GM21825 (cell line): Measurements from ENCODE around the gene CREB3.

Experiments
- ATAC-seq: cut with Tn5 transposase; IDR thresholded peaks from one replicate; pipeline ENCODE4 v1.9.1; 2021; ENCODE audit warnings: mild to moderate bottlenecking, moderate library complexity; ENCODE audit not compliant: unreplicated experiment

Gene CREB3

GRCh38 chr9:35732185-35732799, at the start of gene CREB3, which contains the start of gene TLN1:
TSS of gene CREB3 (plus strand) at chr9:35732666. CDS start at chr9:35732773, 107 bp downstream.
TSS of gene TLN1 (minus strand) at chr9:35732195. CDS start at chr9:35725694, 6,501 bp downstream.
- ATAC-seq: peak; percentile 78

DNA sequence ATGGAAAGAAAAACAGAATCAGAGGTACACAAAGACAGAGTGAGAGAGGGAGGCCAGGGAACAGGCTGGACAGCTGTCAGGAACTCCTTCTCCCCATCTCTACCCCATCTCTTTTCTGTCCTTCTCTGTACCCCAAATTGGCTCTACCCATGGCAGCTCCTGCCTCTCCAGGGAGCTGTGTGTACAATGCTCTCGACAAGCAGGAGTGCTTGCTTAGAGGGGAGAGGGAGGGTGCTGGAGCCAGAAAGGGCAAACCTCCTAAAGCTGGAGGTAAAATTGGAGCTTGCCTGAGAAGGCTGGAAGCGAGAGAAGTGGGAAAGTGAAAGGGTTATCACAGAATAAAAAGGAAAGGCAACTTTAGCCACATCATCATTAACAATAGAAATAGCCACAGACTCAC, 49.1 kb upstream of the CREB3 start:
- no peak for ATAC-seq

DNA sequence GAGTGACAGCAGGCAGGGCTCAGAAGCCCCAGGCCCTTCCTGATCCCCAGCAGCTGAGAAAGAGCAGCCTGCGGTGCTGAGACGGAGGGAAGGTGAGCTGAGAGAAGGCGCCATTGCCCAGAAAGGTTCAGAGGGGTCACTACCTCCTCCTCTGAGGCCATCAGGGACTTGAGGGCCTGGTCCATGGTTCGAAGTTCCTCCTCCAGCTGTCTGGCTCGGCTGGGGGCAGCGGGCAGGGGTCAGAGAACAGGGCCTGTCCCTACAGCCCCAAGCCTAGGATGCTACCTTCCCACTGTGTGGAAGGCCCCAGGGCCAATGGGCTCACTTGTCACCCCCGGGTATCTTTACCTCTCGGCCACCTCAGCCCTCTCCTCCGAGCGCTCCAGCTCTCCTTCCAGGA, 47.5 kb upstream of the CREB3 start:
- no peak for ATAC-seq

DNA sequence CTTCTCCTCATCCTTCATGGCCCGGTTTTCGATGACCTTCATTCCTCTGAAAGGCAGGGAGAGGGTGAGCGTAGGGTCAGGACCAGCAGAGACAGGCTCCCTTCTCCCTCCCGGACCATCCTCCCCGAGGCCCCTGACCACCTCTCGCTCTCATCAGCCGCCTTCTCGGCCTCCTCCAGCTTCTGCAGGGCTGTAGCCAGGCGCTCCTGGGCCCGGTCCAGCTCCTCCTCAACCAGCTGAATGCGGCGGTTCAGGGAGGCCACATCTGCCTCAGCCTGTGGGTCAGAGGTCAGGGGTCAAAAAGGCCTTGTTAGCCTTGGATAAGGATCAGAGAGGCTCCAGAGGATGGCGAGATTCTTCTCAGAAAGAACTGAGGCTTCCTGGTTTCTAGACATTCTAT, 47.0 kb upstream of the CREB3 start:
- ATAC-seq: no peak

GRCh38 chr9:35686222-35687203, 46.0 kb upstream of the CREB3 start:
- ATAC-seq: no peak

DNA sequence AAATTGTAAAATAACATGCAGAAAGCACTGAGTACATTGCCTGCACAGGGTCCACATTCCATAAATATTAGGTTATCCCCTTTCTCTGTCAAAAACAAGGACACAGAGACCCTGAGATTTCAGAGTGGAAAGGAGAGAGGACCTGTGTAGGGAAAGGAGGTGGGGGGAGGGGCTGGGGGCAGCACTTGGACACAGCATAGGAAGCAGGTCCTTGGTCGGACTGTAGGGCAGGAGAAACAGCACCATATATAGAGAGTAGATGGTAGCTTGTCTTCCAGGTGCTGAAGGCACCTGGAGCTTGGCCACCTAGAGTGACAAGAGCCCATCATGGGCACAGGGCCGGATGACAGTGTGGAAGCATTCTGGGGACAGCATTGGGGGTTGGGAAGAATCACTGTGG, 45.2 kb upstream of the CREB3 start:
- ATAC-seq: no peak

- ATAC-seq: no peak
These were observed 44.4 kb upstream of the CREB3 start for GRCh38 chr9:35687972-35688557.

DNA sequence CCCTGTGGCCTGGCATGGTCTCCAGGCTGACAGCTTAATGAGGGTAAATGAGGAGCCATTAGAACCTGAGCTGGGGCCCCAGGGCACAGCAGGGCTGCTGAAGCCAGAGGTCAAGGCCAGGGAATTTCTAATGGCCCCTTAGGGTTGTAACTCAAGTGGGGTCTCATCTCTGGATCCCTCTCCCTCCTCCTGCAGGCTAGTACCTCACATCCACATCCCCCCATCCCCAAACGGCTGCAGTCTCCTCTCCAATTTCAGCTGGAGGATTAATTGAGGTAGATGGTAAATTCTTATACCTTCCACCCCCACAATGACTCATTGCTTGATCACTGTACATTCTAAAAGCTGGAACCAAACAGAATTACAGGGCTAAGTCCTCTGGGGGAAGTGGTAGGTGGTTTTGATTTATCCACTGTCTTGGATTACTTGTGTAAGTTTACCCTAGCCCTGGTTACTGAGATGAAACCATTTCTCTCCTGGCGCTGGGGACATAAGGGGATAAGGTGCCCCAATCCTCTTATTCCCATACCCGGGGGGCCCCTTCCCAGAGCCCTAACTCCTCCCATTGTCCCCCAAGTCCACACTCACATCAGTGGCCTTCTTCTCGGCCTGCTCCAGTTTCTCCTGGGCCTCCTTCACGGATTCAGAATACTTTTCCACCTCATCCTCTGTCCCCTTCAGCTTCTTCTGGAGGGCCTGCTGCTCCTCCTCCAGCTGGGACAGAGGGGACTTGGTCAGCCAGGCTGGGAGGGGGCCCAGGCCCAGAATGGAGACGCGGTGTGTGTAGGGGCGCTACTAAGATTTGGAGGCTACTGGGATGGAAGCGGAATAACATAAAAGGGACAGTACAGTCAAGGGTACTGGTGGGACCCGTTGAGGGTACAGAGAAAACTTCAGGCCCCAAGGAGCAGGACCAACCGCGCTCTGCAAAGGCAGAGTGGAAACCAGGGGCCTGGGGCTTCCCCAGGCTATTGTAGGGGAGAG, 43.6 kb upstream of the CREB3 start:
- no peak for ATAC-seq

DNA sequence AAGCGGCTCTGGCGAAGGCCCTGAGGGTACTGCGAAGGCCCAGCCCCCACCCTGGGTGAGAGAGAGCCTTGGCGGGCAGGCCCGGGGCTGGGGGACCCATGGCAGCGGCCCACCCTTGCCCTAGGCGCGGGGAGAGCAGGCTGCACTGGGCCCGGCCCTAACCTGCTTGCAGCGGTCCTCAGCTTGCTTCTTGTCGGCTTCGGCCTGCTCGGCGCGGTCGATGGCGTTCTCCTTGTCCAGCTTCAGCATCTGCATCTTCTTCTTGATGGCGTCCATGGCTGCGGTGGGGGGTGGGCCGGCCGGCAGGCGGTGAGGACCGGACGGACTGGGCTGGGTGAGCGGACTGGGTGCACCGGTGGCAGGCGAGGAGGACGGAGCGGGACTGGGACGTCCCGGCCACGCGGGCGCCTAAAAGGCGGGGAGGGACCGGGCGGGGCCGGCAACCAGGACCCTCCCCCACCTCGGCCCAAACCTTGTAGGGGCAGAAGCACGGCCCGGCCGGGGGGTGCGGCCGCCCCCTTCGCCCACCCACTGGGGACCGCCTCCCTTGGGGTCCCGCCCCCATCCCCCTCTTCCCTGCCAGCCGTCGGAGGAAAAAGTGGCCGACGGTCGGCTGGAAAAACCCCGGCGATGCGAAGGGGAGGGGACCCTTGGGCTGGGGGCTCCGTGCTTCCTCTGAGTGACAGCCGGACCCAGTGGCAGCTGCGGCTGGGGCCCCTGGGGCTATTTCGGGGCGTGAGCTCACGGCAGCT, 42.7 kb upstream of the CREB3 start, which contains the start of gene TPM2:
Gene TPM2, minus strand, starts transcription at position 384 of the 752 bp plus-strand sequence. Its CDS starts 108 bp downstream, at position 276.
- no peak for ATAC-seq

- no peak for ATAC-seq
These were observed 42.2 kb upstream of the CREB3 start for GRCh38 chr9:35690294-35690613.

DNA sequence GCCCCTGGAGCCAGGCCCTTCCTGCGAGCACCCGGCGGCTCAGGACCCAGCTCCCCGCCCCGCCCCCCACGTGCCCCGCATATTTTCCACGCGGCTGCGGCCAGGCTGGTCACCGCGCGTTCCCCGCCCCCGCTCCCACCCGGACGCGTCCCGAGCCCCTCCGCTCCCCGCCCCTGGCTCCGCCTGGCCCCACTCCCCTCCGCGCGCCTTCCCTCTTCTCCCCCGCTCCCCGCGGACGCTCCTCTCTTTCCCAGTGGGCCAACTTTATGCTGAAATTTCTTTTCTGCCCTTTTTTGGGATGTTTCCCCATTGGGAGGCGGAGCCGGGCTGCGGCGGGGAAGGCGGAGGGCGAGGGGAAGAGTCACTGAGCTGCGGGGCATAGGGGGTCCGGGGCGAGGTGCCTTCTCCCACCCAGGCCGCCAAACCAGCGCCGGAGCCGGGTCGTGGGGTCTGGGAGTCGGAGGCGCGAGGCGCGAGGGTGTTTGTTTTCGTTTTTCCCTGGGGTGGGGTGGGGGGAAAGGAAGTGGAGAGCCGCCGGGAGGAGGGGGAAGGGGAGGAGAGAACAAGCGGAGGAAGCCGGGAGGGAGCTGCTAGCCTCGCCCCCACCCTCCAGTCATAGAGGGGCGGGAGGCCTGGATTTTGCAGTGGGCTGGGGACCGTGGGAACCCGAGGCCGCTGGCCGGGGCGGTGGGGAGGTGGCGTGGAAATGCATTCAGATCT, 41.7 kb upstream of the CREB3 start:
- no peak for ATAC-seq

DNA sequence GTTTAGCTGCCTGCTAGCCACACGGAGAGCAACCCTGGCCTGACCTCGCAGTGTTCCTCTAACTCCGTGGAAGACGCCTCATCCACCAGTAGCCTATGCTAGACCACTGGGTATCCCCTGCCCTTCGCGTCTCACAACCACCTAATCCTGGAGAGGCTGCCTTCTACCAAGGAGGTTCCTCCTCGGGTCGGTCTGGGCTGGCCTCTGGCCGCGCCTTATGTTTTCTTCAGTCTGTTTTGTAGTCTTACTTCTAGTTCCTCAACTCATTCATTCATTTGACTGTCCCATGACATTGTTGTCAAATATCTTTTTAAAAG, 41.2 kb upstream of the CREB3 start:
- no peak for ATAC-seq

GRCh38 chr9:35691757-35692301, 40.6 kb upstream of the CREB3 start:
- ATAC-seq: no peak

- ATAC-seq: no peak
These were observed 36.5 kb upstream of the CREB3 start for GRCh38 chr9:35695943-35696401.

- peak; percentile 82 for ATAC-seq
These were observed 35.8 kb upstream of the CREB3 start for GRCh38 chr9:35696520-35697215.

DNA sequence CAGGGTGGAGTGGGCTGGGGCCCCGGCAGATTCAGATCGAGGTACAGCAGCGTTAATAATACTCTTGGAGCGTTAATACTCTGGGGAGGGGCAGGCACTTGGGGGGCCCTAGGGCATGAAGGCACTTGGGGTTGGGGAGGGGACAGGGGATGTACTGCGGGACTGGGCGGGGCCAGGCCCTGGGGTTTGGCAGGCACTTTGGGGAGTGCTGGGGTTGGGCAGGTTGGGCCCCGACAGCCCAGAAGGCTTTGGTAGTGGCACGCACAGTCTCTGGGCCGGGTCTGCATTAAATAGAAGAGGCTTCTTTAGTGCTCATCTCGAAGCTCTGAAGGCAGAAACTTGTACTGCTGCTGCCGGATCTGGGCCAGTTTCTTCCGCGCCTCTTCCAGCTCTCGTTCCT, 35.0 kb upstream of the CREB3 start:
- no peak for ATAC-seq

GRCh38 chr9:35698231-35698630, 34.2 kb upstream of the CREB3 start:
- no peak for ATAC-seq

DNA sequence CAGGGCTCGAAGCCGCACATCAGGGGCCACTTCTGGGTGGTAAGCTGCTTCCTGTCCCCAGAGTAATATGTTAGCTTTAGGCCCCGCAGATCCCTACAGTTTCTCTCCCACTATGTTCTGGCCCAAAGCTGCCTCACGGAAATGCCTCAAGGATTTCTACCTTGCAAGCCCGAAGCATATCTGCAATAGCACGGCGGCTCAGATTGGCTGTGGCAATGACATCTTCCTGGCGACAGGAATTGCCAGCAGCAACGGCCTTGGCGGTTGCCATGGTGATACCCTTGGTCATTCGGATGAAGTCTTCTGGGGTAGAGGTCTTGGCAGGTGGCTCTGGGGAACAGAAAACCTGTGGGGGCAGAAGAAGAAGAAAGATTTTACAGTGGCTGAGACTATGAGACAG, 32.4 kb upstream of the CREB3 start:
- ATAC-seq: no peak
